ENCODE results near the gene MTMR8.
"Not testable (repeated sequence)": the region's sequence is repeated elsewhere in the genome, so short reads cannot be mapped to it uniquely, and the experiment has no call there.

The MTMR8 gene

GRCh38 chrX:64394874-64395567, at the start of gene MTMR8:
Gene MTMR8, minus strand, starts transcription at chrX:64395452. Its CDS starts 89 bp downstream, at chrX:64395363.
- peaks cover 0 to 8% of the 10 kb centered on the region in 2 donors for H3K9me3 Mint-ChIP-seq
- peak within 1 kb of the TSS; percentile 87 to 97 for H3K4me3 Mint-ChIP-seq
- H3K36me3 Mint-ChIP-seq, result peaks cover 0 to 2% of the 10 kb centered on the region in 2 donors
- peaks cover 0 to 2% of the 10 kb centered on the region in 2 donors for H3K27me3 Mint-ChIP-seq
- peaks cover 4 to 18% of the 10 kb centered on the region in 2 donors for H3K4me1 Mint-ChIP-seq
- ATAC-seq (replicated peaks) (peak; percentile 97 to 98), DNase-seq (peak; percentile 66)
- H3K27ac Mint-ChIP-seq, result peak within 1 kb of the TSS; percentile 91

GRCh38 chrX:64439551-64439950, 44.3 kb upstream of the MTMR8 start:
- peaks cover 3 to 4% of the 10 kb centered on the region in 2 donors for H3K9me3 Mint-ChIP-seq
- no peak for ATAC-seq (replicated peaks)
- H3K4me1 Mint-ChIP-seq, result peaks cover 3 to 8% of the 10 kb centered on the region in 2 donors
- DNase-seq, result no peak
- no peaks in the 10 kb centered on the region for H3K27me3 Mint-ChIP-seq
- H3K27ac Mint-ChIP-seq, result no peak overlapping the region
- no peak overlapping the region for H3K4me3 Mint-ChIP-seq
- H3K36me3 Mint-ChIP-seq, result no peaks in the 10 kb centered on the region

DNA sequence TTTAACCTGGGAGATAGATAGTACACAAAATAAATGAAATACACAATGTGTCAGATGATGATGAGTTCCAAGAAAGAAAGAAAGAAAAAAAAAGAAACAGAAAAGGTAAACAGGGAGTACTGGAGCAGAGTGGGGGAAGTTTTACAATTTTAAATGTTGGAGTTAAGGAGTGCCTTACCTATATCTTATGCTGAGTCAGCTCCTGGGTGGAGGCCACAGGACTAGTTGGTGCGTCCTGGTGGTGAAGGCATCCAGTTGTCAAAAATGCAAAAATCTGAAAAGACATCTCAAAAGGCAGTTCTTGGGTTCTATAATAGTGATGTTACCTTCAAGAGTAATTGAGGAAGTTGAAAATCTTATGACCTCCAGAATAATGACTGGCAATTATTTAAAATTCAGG, 42.4 kb upstream of the MTMR8 start:
- ATAC-seq (replicated peaks), result no peak
- peaks cover 3 to 8% of the 10 kb centered on the region in 2 donors for H3K4me1 Mint-ChIP-seq
- H3K36me3 Mint-ChIP-seq, result no peaks in the 10 kb centered on the region
- no peak overlapping the region for H3K4me3 Mint-ChIP-seq
- no peak for DNase-seq
- H3K27me3 Mint-ChIP-seq, result no peaks in the 10 kb centered on the region
- peaks cover 2 to 4% of the 10 kb centered on the region in 2 donors for H3K9me3 Mint-ChIP-seq
- no peak overlapping the region for H3K27ac Mint-ChIP-seq

DNA sequence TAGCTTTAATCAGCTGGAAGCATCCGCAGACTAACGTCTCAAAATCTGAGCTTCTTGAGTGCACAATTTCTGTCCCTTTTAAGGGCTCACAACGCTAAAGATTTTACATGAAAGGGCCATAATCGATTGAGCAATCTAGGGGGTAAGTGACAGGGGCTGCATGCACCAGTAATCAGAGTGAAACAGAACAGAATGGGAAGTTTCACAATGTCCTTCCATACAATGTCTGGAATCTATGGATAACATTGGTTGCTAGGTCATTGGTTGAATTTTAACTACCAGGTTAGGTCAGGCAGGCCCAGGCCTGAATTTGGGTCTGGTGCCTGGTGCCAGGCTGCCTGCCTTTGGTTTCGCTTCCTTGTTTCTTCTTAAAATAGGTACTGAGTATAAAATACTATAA, 42.0 kb upstream of the MTMR8 start:
- H3K27ac Mint-ChIP-seq, result no peak overlapping the region
- H3K4me3 Mint-ChIP-seq, result no peak overlapping the region
- ATAC-seq (replicated peaks), result no peak
- peaks cover 3 to 8% of the 10 kb centered on the region in 2 donors for H3K4me1 Mint-ChIP-seq
- no peaks in the 10 kb centered on the region for H3K36me3 Mint-ChIP-seq
- H3K27me3 Mint-ChIP-seq, result no peaks in the 10 kb centered on the region
- no peak for DNase-seq
- peaks cover 0 to 6% of the 10 kb centered on the region in 2 donors for H3K9me3 Mint-ChIP-seq

DNA sequence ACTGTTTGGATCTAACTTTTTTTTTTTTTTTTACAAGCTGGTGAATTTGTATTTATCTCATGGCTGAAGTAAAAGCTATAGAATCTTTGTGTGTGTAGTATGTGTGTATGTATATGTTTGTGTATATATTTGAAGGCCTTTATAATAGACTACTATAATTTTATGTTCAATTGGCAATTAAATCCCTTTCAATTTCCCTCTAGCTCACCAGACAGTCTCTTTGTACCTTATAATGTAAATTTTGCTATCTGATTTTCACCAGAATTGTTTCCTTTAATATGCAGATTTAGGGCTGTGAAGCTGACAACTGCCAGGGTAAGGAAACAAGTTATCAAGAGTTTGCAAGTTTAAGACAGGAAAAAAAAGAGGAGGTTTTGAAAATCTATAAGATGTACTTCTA, 33.1 kb upstream of the MTMR8 start:
- Mint-ChIP-seq H3K27me3 (peaks cover 0 to under 1% of the 10 kb centered on the region in 2 donors), H3K36me3 (no peaks in the 10 kb centered on the region), H3K4me3 (no peak overlapping the region), H3K9me3 (peaks cover 0 to 2% of the 10 kb centered on the region in 2 donors), H3K4me1 (peaks cover 5 to 14% of the 10 kb centered on the region in 2 donors), H3K27ac (no peak overlapping the region)
- DNase-seq (no peak), ATAC-seq (replicated peaks) (no peak)

GRCh38 chrX:64427787-64428186, 32.5 kb upstream of the MTMR8 start:
- Mint-ChIP-seq H3K27me3 (peaks cover 0 to 4% of the 10 kb centered on the region in 2 donors), H3K36me3 (no peaks in the 10 kb centered on the region), H3K4me1 (peaks cover 5 to 14% of the 10 kb centered on the region in 2 donors), H3K27ac (peak overlapping the region; percentile 87), H3K9me3 (peaks cover 0 to 2% of the 10 kb centered on the region in 2 donors), H3K4me3 (peak overlapping the region; percentile 2 to 39)
- ATAC-seq (replicated peaks) (peak; percentile 91 to 97), DNase-seq (peak; percentile 4)

DNA sequence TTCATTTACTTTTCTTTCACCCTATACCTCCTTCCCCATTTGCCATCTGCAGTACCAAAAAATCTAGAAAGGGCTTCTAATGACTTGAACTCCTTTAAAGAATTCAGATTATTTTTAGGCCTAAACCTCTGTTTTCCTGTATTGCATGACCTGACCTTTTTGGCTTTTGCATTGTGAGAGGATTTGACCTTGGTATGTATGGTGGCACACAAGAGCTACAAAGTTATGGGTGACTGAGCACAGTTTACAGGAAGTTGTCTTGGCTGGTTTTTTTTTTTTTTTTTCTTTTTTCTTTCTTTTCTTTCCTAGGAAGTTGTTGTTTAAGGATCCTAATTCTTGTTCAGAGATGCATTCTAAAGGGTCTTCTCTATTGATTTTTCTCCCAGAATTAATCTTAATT, 32.0 kb upstream of the MTMR8 start:
- peak overlapping the region; percentile 2 to 39 for H3K4me3 Mint-ChIP-seq
- peak; percentile 76 to 78 for ATAC-seq (replicated peaks)

DNA sequence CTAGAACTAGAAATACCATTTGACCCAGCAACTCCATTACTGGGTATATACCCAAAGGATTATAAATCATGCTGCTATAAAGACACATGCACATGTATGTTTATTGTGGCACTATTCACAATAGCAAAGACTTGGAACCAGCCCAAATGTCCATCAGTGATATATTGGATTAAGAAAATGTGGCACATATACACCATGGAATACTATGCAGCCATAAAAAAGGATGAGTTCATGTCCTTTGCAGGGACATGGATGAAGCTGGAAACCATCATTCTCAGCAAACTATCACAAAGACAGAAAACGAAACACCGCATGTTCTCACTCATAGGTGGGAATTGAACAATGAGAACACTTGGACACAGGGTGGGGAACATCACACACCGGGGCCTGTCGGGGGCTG, 14.5 kb upstream of the MTMR8 start:
- not testable (repeated sequence) for H3K36me3 Mint-ChIP-seq; H3K27ac Mint-ChIP-seq; H3K9me3 Mint-ChIP-seq; H3K27me3 Mint-ChIP-seq; ATAC-seq (replicated peaks); H3K4me3 Mint-ChIP-seq; DNase-seq; H3K4me1 Mint-ChIP-seq

More for the DNA sequence above, 32.0 kb upstream of the MTMR8 start:
- H3K27me3 Mint-ChIP-seq, result peaks cover 0 to 4% of the 10 kb centered on the region in 2 donors
- peak overlapping the region; percentile 87 for H3K27ac Mint-ChIP-seq
- DNase-seq, result no peak
- no peaks in the 10 kb centered on the region for H3K9me3 Mint-ChIP-seq
- H3K4me1 Mint-ChIP-seq, result peaks cover 5 to 14% of the 10 kb centered on the region in 2 donors
- H3K36me3 Mint-ChIP-seq, result no peaks in the 10 kb centered on the region

- Mint-ChIP-seq H3K27ac (no peak overlapping the region), H3K4me1 (peaks cover 4 to 18% of the 10 kb centered on the region in 2 donors), H3K4me3 (no peak overlapping the region), H3K36me3 (peaks cover 0 to 2% of the 10 kb centered on the region in 2 donors), H3K27me3 (peaks cover 0 to 13% of the 10 kb centered on the region in 2 donors), H3K9me3 (peaks cover 0 to 8% of the 10 kb centered on the region in 2 donors)
- no peak for DNase-seq
- ATAC-seq (replicated peaks), result no peak
Observed at GRCh38 chrX:64398088-64398487, 2.8 kb upstream of the MTMR8 start.

DNA sequence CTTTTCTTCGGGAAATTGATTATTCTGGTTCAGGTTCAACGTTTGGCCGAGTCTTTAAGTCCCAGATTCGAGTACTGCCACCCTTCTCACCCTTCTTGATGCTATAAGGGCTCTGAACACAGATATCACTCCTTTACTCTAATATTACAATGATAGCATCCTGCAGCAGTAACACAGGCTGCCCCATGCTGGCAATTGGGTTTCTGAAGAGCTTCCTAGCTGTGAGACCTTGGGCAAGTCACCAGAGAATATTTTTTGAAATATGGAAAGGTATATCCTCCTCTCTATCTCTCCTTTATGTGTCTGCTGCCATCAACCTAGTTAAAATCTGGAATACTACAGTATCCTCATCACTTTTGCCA, 297 bp upstream of the MTMR8 start:
- DNase-seq (no peak), ATAC-seq (replicated peaks) (peak; percentile 22 to 43)
- H3K27ac Mint-ChIP-seq, result no peak overlapping the region
- peaks cover 0 to 6% of the 10 kb centered on the region in 2 donors for H3K27me3 Mint-ChIP-seq
- H3K4me1 Mint-ChIP-seq, result peaks cover 4 to 18% of the 10 kb centered on the region in 2 donors
- H3K4me3 Mint-ChIP-seq, result peak overlapping the region; percentile 87 to 97
- peaks cover 0 to 2% of the 10 kb centered on the region in 2 donors for H3K36me3 Mint-ChIP-seq
- H3K9me3 Mint-ChIP-seq, result peaks cover 0 to 8% of the 10 kb centered on the region in 2 donors

GRCh38 chrX:64394059-64394873, 986 bp downstream of the MTMR8 start:
- Mint-ChIP-seq H3K4me3 (peak overlapping the region; percentile 87 to 97), H3K9me3 (peaks cover 0 to 8% of the 10 kb centered on the region in 2 donors), H3K36me3 (peaks cover 0 to 2% of the 10 kb centered on the region in 2 donors), H3K27ac (peak overlapping the region; percentile 91), H3K27me3 (no peaks in the 10 kb centered on the region), H3K4me1 (peaks cover 4 to 18% of the 10 kb centered on the region in 2 donors)
- ATAC-seq (replicated peaks), result peak; percentile 15 to 28
- DNase-seq, result no peak

- Mint-ChIP-seq H3K9me3 (peaks cover 4 to 10% of the 10 kb centered on the region in 2 donors), H3K4me1 (peaks cover 4 to 13% of the 10 kb centered on the region in 2 donors), H3K27me3 (no peaks in the 10 kb centered on the region), H3K27ac (no peak overlapping the region), H3K36me3 (peaks cover 20 to 24% of the 10 kb centered on the region in 2 donors), H3K4me3 (no peak overlapping the region)
- DNase-seq, result no peak
- no peak for ATAC-seq (replicated peaks)
Observed at GRCh38 chrX:64389489-64389888, 5.8 kb downstream of the MTMR8 start.

GRCh38 chrX:64380789-64381188, 14.5 kb downstream of the MTMR8 start:
- ATAC-seq (replicated peaks); H3K4me3 Mint-ChIP-seq; H3K4me1 Mint-ChIP-seq; H3K27ac Mint-ChIP-seq; DNase-seq; H3K27me3 Mint-ChIP-seq: not testable (repeated sequence)
- peaks cover 30 to 60% of the 10 kb centered on the region in 2 donors for H3K36me3 Mint-ChIP-seq
- peaks cover 18 to 34% of the 10 kb centered on the region in 2 donors for H3K9me3 Mint-ChIP-seq

GRCh38 chrX:64379924-64380323, 15.3 kb downstream of the MTMR8 start:
- no peak for DNase-seq
- H3K36me3 Mint-ChIP-seq, result peaks cover 24 to 53% of the 10 kb centered on the region in 2 donors

More at GRCh38 chrX:64379924-64380323, 15.3 kb downstream of the MTMR8 start:
- ATAC-seq (replicated peaks), result no peak
- Mint-ChIP-seq H3K27ac (no peak overlapping the region), H3K4me1 (peaks cover 0 to 2% of the 10 kb centered on the region in 2 donors), H3K9me3 (peaks cover 14 to 32% of the 10 kb centered on the region in 2 donors), H3K27me3 (no peaks in the 10 kb centered on the region), H3K4me3 (no peak overlapping the region)

Measured in stimulated activated naive B cell treated with anti-CD40 and anti-IgM and Interleukin-4, amounts not matched to agents 10 μg/mL and 1 μg/mL and 100 μg/mL, for 72 hours (primary cell).